Measurements from ENCODE around the gene PLEKHG4.

PLEKHG4 gene

GRCh38 chr16:67265834-67266233, 13.5 kb upstream of the PLEKHG4 start:
- no peak for DNase-seq

- DNase-seq: no peak
Observed at GRCh38 chr16:67268136-67268579, 11.2 kb upstream of the PLEKHG4 start.

- DNase-seq: no peak
Observed at GRCh38 chr16:67269766-67270165, 9.6 kb upstream of the PLEKHG4 start.

- DNase-seq: no peak
Observed at GRCh38 chr16:67270931-67271338, 8.4 kb upstream of the PLEKHG4 start.

- DNase-seq: no peak
Observed at GRCh38 chr16:67271446-67271845, 7.9 kb upstream of the PLEKHG4 start.

GRCh38 chr16:67275321-67275720, 4.0 kb upstream of the PLEKHG4 start:
- DNase-seq: no peak

GRCh38 chr16:67277294-67277998, 1.9 kb upstream of the PLEKHG4 start:
- peak; percentile 53 to 68 for DNase-seq

- DNase-seq: peak; percentile 11 to 27
Observed at GRCh38 chr16:67277999-67278772, 1.1 kb upstream of the PLEKHG4 start.

GRCh38 chr16:67278773-67279295, 498 bp upstream of the PLEKHG4 start:
- peak; percentile 64 to 74 for DNase-seq

GRCh38 chr16:67280090-67281015, 1.0 kb downstream of the PLEKHG4 start:
- DNase-seq: no peak

- no peak for DNase-seq
Observed at GRCh38 chr16:67281536-67282446, 2.5 kb downstream of the PLEKHG4 start.

- no peak for DNase-seq
Observed at GRCh38 chr16:67282447-67282805, 3.1 kb downstream of the PLEKHG4 start.

- DNase-seq: no peak
Observed at GRCh38 chr16:67283039-67283825, 3.9 kb downstream of the PLEKHG4 start.

- no peak for DNase-seq
Observed at GRCh38 chr16:67283826-67284555, 4.7 kb downstream of the PLEKHG4 start.

- DNase-seq: no peak
Observed at GRCh38 chr16:67284699-67285646, 5.6 kb downstream of the PLEKHG4 start.

- no peak for DNase-seq
Observed at GRCh38 chr16:67286441-67287235, 7.3 kb downstream of the PLEKHG4 start.

- no peak for DNase-seq
Observed at GRCh38 chr16:67287960-67288359, 8.6 kb downstream of the PLEKHG4 start.

GRCh38 chr16:67291461-67291860, 12.1 kb downstream of the PLEKHG4 start:
- no peak for DNase-seq
